GM18909 (cell line): Measurements from ENCODE around the gene DCTN2.
A peak's percentile ranks its signal among the peaks of the same experiment; 100 is the strongest.
"Not testable (repeated sequence)": the region's sequence is repeated elsewhere in the genome, so short reads cannot be mapped to it uniquely, and the experiment has no call there.

Experiments
- ATAC-seq: cut with Tn5 transposase; IDR thresholded peaks from one replicate; pipeline ENCODE4 v1.9.1; 2021; ENCODE audit warnings: mild to moderate bottlenecking; ENCODE audit not compliant: unreplicated experiment, poor library complexity

DCTN2 gene

DNA sequence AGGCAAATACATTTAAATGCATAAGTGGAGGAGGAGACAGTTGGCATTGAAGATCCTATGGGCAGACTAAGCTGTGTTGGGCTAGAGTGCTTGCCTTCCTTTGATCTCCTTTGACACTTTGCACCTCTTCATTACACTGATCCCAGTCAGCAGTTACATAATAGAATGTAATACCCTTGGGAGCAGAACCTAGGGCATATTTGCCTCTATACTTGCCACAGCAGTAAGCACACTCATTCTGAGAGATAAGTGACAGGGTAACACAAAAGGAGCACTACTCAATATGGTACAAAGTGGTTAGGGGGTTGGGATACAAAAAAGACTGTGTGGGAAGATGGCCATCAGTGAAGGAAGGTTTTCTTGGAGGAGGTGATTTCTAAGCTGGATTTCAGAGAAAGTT lies 50.2 kb downstream of the DCTN2 start:
- ATAC-seq, result no peak

DNA sequence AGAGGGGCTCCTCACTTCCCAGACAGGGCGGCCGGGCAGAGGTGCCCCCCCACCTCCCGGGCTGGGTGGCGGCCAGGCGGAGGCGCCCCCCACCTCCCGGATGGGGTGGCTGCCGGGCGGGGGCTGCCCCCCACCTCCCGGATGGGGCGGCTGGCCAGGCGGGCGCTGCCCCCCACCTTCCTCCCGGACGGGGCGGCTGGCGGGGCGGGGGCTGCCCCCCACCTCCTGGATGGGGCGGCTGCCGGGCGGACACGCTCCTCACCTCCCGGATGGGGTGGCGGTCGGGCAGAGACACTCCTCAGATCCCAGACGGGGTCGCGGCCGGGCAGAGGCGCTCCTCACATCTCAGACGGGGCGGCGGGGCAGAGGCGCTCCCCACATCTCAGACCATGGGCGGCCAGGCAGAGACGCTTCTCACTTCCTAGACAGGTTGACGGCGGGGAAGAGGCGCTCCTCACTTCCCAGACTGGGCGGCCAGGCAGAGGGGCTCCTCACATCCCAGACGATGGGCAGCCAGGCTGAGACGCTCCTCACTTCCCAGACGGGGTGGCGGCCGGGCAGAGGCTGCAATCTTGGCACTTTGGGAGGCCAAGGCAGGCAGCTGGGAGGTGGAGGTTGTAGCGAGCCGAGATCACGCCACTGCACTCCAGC lies 51.8 kb downstream of the DCTN2 start:
- not testable (repeated sequence) for ATAC-seq

DNA sequence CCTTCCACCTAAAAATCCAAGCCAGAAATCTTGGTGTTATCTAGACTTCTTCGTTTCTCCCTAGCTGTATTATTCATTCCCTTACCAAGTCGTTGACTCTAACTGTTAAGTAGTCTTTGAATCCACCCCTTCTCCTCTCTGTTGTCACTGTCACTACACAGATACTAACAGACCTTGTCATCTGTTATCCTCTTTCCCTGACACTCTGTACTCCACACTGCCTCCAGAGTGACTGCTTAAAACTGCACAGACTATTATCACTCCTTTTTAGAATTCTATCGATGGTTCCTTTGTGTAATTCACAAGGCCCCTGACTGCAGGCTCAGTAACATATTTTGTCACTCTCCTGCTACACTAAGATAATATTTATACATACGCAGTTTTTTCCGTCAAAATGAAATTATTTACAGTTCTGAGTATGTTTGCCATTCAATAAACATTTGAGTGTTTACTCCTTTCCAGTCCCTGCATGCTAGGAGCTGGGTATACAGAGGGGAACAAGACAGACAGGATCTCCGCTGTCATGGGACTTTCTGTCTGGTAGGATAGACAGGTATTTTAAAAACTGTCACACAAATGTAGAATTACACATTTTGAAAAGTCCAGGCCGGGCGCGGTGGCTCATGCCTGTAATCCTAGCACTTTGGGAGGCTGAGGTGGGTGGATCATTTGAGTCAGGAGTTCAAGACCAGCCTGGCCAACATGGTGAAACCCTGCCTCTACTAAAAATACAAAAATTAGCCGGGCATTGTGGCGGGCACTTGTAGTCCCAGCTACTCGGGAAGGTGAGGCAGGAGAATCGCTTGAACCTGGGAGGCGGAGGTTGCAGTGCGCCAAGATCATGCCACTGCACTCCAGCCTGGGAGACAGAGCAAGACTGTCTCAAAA lies 55.4 kb downstream of the DCTN2 start:
- ATAC-seq, result no peak

DNA sequence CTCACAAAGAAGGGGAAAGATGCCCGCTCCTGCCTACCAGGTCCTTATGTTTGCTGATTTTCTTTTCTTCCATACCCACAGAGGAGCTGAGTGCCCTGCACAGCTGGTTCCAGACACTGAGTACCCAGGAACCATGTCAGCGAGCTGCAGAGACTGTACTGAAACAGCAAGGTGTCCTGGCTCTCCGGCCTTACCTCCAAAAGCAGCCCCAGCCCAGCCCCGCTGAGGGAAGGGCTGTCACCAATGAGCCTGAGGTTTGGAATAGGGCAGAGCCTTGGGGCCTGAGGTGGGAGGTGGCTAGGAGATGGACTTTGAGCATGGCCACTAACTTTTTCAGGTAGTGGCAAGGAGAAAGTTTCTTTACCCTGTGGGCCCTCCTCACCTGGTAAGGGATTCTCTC lies 56.9 kb downstream of the DCTN2 start:
- ATAC-seq, result no peak

DNA sequence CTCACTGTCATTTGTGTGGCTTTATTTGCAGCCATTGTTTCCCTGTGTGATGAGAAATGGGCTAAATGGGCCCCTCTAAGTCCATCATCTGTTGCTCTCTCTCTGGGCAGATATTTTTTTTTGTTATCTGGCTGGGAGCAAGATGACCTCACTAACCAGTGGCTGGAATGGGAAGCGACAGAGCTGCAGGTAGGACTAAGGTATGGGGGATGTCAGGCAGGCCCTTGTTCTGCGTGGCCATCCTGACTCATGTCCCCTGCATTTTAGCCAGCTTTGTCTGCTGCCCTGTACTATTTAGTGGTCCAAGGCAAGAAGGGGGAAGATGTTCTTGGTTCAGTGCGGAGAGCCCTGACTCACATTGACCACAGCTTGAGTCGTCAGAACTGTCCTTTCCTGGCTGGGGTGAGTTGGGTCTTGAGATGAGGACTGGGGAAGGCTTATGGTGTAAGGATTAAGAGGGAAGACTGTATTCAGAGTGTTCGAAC lies 57.8 kb downstream of the DCTN2 start:
- no peak for ATAC-seq

DNA sequence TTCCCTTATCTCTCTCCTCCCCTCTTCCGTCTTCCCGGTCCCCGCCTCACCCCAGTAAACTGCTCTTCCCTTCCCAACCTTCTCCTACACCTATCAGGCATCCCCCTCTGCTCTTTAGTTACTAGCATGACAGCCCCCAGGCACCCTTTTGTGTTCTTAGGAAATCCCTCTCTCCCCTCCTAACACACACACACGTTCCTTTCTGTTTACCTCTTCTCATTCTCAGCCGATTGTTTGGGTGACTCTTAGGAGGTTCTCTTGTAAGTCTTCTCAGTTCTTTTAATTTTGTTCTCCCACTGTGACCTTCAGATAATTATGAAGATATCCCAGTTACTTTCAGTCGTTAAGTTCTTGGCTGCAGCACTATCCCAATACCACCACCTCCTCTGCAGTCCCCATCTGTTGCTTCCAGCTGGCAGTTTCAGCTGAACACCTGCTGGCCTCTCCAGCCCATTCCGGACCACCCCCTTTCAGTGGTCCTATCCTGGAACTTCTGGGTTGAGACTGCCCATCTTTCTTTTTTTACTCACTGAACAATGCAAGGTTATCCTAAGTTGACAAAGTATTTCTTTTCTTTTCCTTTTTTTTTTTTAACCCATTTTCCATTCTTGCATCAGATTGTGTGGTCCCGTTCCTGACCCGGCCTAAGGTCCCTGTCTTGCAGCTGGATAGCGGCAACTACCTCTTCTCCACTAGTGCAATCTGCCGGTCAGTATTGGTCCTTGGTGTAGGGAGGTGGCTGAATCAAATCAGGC lies 58.4 kb downstream of the DCTN2 start:
- ATAC-seq, result no peak

DNA sequence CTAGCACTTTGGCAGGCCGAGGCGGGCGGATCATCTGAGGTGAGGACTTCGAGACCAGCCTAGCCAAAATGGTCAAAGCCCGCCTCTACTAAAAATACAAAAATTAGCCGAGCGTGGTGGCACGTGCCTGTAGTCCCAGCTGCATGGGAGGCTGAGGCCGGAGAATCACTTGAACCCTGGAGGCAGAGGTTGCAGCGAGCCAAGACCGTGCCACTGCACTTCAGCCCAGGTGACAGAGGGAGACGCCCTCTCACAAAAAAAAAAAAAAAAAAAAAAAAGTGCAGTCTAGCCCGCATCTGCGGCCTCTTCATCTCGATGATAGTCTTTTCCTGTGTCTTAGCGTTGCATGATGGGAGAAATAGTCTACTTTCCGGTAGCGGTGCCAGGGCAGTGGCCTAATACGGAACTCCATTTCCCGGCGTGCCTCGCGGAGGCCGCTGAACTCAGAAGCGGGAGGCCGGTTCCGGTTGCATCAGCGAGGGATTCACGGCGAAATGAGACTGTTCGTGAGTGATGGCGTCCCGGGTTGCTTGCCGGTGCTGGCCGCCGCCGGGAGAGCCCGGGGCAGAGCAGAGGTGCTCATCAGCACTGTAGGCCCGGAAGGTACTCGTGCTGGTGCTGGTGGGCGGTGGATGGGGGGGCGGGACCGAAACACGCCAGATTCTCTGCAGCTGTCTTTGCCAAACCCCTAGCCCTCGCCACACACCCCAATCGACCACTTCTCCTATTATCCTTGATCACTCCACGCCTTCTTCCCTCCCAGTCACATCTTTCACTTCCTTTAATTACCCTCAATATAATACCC lies 59.2 kb downstream of the DCTN2 start, which contains the start of gene MARS1:
MARS1 (plus strand) TSS at position 472 of the 805 bp plus-strand sequence; CDS start at position 495, 23 bp downstream.
- ATAC-seq, result peak; percentile 97

DNA sequence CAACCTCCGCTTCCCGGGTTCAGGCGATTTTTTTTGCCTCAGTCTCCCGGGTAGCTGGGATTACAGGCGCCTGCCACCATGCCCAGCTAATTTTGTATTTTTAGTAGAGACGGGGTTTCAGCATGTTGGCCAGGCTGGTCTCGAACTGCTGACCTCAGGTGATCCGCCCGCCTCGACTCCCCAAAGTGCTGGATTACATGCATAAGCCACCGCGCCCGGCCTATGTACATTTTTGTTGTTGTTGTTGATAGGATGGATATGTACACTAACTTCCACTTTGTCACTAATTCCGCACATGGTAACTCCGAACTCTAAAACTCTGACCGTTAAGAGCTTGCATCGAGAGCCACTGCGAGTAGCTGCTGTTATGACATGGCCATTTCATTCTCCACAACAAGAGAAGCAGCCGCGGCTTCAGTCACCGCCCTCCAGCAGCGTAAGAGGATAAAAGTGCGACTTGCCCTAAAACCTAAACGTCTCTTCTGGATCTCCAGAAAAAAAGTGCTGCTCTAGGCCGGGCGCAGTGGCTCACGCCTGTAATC lies 59.9 kb downstream of the DCTN2 start:
- ATAC-seq, result no peak

DNA sequence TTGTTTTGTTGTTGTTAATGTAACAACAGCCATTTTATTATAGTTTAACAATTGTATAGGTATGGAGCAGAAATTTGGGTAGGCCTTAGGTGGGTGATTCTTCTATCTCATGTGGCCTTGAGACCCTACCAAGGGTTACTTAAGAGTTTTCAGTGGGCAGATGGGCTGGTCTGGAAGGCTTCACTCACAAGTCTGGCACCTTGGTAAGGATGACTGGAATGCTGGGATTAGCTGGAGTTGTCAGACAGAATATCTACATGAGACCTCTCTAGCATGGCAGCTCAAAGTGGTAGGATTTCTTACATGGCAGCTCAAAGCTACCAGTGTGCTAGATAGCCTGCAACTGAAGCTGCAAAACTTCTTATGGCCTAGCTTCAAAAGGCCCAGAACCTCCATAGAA lies 61.3 kb downstream of the DCTN2 start:
- no peak for ATAC-seq

DNA sequence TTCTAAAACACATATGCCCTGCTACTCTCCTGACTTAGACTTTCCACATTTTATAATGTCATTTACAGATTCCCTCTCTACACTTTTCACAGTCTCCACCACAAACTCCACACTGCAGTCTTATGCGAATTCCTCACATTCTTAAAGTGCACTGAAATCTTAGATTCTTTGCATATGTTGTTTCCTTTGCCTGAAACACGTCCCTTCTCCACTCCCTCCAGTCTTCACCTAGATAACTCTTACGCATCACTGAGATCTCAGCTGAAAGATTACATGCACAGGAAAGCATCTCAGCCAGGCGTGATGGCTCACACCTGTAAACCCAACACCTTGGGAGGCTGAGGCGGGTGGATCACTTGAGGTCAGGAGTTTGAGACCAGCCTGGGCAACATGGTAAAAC lies 63.5 kb downstream of the DCTN2 start:
- ATAC-seq, result no peak

DNA sequence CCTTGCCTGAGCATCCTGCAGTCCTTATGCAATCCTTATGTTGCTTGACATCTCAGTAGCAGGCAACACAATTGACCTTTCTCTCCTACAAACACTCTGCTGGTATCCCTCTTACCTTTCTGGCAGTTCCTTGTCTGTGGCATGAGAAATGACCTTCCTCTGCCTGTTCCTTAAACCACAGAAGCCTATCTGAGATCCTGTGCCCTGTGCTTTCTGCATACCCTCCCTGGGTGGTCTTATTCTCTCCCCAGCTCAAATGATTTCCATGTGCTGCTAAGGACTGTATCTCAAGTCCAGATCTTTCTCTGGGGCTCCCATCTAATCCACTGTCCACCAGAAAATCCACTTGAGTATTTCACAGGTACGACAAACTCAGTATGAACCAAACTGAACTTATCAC lies 65.3 kb downstream of the DCTN2 start:
- ATAC-seq, result no peak
